ENCODE data around the gene PYCARD.

The PYCARD gene

DNA sequence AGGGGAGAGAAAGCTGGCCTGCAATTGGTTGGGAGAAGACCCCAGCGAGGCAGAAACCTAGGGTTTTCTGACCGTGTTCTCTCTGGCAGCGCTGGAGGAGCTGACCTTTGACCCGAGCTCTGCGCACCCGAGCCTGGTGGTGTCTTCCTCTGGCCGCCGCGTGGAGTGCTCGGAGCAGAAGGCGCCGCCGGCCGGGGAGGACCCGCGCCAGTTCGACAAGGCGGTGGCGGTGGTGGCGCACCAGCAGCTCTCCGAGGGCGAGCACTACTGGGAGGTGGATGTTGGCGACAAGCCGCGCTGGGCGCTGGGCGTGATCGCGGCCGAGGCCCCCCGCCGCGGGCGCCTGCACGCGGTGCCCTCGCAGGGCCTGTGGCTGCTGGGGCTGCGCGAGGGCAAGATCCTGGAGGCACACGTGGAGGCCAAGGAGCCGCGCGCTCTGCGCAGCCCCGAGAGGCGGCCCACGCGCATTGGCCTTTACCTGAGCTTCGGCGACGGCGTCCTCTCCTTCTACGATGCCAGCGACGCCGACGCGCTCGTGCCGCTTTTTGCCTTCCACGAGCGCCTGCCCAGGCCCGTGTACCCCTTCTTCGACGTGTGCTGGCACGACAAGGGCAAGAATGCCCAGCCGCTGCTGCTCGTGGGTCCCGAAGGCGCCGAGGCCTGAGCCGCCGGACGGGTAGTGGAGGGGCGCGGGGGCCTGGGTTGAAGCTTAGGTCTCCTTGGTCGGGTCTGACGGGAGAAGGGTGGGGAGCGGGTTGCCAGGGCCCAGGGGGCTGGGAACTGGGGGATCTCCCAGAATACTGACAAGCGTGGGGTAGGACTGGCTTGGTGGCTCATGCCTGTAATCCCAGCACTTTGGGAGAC is 21.8 kb upstream of the PYCARD start:
- DNase-seq (ENCODE audit: extremely low spot score): peak; percentile 13
- POLR2A ChIA-PET: no interaction called here

DNA sequence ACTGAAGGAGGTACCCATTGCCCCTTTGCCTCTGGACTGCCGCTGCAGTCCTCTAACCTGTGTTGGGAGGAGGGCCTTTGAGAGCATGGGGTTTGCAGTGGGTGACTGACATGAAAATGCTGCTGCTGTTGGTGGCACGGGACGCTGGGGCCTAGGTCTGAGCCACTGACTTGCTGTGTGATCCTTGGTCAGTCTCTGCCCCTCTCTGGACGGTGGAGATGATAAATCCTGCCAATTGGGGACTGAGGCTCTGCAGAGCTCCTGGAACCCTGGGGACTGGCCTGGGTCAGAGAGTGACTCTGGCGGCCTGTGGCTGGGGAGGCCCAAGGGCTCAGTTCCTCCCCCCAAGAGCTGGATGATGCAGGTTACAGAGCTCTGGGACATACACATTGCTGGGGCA is 20.5 kb upstream of the PYCARD start:
- DNase-seq (ENCODE audit: extremely low spot score): peak; percentile 10
- TF ChIP-seq, protein P1, sequence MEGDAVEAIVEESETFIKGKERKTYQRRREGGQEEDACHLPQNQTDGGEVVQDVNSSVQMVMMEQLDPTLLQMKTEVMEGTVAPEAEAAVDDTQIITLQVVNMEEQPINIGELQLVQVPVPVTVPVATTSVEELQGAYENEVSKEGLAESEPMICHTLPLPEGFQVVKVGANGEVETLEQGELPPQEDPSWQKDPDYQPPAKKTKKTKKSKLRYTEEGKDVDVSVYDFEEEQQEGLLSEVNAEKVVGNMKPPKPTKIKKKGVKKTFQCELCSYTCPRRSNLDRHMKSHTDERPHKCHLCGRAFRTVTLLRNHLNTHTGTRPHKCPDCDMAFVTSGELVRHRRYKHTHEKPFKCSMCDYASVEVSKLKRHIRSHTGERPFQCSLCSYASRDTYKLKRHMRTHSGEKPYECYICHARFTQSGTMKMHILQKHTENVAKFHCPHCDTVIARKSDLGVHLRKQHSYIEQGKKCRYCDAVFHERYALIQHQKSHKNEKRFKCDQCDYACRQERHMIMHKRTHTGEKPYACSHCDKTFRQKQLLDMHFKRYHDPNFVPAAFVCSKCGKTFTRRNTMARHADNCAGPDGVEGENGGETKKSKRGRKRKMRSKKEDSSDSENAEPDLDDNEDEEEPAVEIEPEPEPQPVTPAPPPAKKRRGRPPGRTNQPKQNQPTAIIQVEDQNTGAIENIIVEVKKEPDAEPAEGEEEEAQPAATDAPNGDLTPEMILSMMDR (IDR thresholded peaks at IDR 0.05; ENCODE audit: control extremely low read depth, extremely low read depth, low read depth, missing control alignments): no peak
- ChIA-PET CTCF (no interaction called here), POLR2A (no interaction called here)

More for the DNA sequence above, 21.8 kb upstream of the PYCARD start:
- TF ChIP-seq, protein P1 (IDR thresholded peaks at IDR 0.05; ENCODE audit: control extremely low read depth, extremely low read depth, low read depth, missing control alignments): no peak
- CTCF ChIA-PET: no interaction called here

DNA sequence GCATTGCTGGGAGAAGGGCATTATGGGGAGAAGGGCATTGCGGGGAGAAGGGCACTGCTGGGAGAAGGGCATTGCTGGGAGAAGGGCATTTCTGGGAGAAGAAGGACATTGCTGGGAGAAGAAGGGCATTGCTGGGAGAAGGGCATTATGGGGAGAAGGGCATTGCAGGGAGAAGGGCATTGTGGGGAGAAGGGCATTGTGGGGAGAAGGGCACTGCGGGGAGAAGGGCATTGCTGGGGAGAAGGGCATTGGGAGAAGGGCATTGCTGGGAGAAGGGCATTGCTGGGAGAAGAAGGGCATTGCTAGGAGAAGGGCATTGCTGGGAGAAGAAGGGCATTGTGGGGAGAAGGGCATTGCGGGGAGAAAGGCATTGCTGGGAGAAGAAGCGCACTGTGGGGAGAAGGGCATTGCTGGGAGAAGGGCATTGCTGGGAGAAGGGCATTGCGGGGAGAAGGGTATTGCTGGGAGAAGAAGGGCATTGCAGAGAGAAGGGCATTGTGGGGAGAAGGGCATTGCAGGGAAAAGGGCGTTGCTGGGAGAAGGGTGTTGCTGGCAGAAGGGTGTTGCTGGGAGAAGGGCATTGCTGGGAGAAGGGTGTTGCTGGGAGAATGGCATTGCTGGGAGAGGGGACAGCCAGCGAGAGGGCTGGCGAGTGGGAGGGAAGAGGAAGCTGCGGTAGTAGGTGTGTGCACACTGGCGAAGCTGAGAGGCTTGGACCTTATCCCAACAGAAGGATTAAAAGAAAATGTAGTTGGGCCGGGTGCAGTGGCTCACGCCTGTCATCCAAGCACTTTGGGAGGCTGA is 19.0 kb upstream of the PYCARD start:
- CTCF ChIA-PET: interaction anchor here (1.9 kb wide), 1 partner anchor 222 kb away, joined by 4 read pairs; the partner anchor contains the start of gene ZNF843
- POLR2A ChIA-PET: no interaction called here
- peak; percentile 8 for DNase-seq (ENCODE audit: extremely low spot score)
- TF ChIP-seq, protein P1 (IDR thresholded peaks at IDR 0.05; ENCODE audit: control extremely low read depth, extremely low read depth, low read depth, missing control alignments): no peak

DNA sequence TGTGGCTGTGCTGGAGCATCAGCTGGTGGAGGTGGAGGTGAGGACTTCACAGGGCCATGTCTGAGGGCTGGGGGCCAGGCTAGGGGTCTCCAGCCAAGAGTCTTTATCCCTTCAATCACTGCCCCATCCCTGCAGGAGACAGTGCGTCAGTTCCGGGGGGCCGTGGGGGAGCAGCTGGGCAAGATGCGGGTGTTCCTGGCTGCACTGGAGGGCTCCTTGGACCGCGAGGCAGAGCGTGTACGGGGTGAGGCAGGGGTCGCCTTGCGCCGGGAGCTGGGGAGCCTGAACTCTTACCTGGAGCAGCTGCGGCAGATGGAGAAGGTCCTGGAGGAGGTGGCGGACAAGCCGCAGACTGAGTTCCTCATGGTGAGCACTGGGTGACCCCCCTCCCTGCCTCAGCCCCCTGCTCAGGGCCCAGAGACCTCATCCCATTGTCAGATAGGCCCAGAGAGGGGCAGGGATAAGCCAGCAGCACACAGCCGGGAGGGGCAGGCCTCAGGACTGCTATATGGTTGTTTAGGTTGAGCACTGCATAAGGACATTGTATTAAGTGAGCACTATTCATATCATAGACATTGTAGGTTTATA is 16.7 kb upstream of the PYCARD start:
- ChIA-PET CTCF (no interaction called here), POLR2A (no interaction called here)
- TF ChIP-seq, protein P1 (IDR thresholded peaks at IDR 0.05; ENCODE audit: control extremely low read depth, extremely low read depth, low read depth, missing control alignments): no peak
- DNase-seq (ENCODE audit: extremely low spot score): no peak

DNA sequence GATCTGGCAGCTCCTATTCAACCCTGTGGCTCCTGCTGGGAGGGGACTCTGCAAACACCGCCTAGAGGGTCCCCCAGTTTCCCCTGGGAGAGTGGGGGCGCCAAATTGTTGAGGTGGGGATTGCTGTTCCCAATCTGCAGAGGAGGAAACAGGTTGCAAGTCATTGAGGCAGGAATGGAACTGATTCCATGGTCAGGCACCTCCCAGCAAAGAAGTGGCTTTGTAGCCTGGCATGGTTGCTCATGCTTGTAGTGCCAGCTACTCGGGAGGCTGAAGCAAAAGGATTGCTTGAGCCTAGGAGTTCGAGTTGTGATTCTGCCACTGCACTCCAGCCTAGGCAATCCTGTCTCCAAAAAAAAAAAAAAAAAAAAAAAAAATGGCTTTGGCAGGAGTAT is 14.6 kb upstream of the PYCARD start:
- no peak for DNase-seq (ENCODE audit: extremely low spot score)
- TF ChIP-seq, protein P1 (IDR thresholded peaks at IDR 0.05; ENCODE audit: control extremely low read depth, extremely low read depth, low read depth, missing control alignments): no peak
- CTCF ChIA-PET: interaction anchor here (1.0 to 1.9 kb wide), 3 partner anchors 15 to 74 kb away, joined by 3 to 6 read pairs (median 4); partner anchors contain the start of gene PYCARD
- POLR2A ChIA-PET: no interaction called here

DNA sequence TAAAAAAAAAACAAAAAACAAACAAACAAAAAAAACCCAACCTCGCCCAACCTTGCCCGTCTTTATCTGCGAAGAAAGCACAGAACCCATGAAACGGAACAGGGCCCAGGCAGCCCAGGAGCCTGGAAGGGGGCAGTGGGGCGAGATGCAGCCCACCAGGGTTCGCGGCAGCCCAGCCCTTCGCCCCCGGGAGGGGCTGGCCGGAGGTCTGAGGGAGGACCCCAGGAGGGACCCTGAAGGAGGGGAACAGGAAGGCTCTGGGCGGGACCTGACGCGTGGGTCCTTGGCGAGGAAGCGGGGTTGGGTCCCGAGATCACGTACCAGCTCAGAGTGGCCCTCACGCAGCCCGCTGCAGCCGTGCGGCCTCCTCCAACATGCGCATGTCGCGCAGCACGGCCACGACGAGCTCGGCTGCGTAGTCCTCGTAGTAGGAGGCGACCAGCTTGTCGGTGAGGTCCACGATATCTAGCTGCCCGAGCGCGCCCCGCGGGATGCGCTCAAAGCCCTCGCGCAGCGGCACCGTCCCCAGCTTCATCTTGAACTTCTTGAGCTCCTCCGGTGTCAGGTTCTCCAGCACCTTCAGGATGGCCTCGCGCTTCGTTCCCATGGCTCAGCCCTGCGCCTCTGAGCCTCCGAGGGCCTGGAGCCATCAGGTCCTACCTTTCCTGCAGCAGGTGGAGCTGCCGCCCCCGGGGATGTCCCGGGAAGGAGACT is 14.0 kb upstream of the PYCARD start, which contains the start of gene PYDC1:
TSS of gene PYDC1 (minus strand) at position 714 of the 714 bp plus-strand sequence. CDS start at position 607, 107 bp downstream.
- ChIA-PET CTCF (interaction anchor here (1.0 to 1.9 kb wide), 4 partner anchors 11 to 74 kb away, joined by 3 to 6 read pairs (median 4); partner anchors contain the start of gene PYCARD), POLR2A (no interaction called here)

More for the DNA sequence above, 14.0 kb upstream of the PYCARD start, which contains the start of gene PYDC1:
- TF ChIP-seq, protein P1 (IDR thresholded peaks at IDR 0.05; ENCODE audit: control extremely low read depth, extremely low read depth, low read depth, missing control alignments): no peak
- DNase-seq (ENCODE audit: extremely low spot score): no peak
